Epidermal melanocyte (primary cell): Measurements from ENCODE around the gene PANK1.
"Not testable (repeated sequence)": the region's sequence is repeated elsewhere in the genome, so short reads cannot be mapped to it uniquely, and the experiment has no call there.

ENCODE experiments used
- DNase-seq: peaks from one replicate; pipeline ENCODE4 v3.0.0; 2011; ENCODE audit warnings: low spot score; ENCODE audit not compliant: insufficient read length

Gene PANK1

DNA sequence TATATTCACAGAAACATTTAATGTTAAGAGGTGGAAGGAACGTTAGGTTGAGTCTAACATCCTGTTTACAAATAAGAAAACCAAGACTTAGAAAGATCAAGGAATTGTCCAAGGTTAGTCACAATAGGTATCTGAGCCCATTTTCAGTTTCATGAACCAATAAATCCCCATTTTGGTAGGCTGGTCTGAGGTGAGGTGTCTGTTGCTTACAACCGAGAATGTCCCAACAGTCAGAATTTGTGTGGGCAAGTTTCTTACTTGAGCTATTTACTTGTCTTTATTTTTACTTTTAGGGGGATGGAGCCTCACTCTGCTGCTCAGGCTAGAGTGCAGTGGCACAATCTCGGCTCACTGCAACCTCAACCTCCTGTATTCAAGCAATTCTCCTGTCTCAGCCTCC is 23.6 kb downstream of the PANK1 start:
- no peak for DNase-seq

GRCh38 chr10:89620296-89620695 is 24.7 kb downstream of the PANK1 start:
- not testable (repeated sequence) for DNase-seq

GRCh38 chr10:89615824-89616223 is 29.2 kb downstream of the PANK1 start:
- no peak for DNase-seq

DNA sequence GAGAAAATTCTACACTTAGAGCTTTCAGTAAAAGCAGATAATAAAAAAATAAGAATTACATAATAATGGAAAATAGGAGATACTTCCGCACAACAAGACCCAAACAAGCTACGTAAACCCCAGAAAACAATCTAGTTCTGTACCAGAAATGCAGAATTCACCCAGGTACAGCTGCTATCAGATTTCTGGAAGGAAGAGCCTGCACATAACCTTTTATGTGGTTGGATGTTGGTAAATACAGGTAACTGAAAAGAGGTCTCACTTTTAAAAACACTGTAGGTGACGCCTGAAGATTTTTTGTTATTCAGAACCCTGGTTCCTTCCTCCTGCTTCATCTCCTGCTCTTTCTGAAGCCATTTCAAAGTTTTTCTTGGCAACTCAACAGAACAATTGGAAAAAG is 29.9 kb downstream of the PANK1 start:
- DNase-seq = no peak

DNA sequence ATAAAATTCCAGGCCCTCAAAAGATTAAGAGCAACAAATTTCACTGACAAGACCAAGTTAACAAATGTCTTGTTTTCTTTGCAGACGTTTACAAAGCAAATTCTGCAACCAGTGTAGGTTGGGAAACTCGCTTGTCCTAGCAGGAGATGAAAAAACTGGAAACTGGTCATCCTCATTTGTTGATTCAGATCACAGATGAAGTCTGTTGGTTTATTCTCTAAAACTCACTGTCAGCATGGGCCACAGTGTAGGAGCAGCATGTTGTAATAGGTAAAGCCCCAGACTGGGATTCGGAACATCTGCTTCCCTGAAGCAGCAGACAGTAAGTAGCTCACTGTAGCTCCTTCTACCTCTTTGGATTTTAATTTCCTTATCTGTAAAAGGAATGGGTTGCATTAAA is 31.5 kb downstream of the PANK1 start:
- DNase-seq = no peak

- no peak for DNase-seq
Observed at GRCh38 chr10:89611282-89611681, 33.8 kb downstream of the PANK1 start.

DNA sequence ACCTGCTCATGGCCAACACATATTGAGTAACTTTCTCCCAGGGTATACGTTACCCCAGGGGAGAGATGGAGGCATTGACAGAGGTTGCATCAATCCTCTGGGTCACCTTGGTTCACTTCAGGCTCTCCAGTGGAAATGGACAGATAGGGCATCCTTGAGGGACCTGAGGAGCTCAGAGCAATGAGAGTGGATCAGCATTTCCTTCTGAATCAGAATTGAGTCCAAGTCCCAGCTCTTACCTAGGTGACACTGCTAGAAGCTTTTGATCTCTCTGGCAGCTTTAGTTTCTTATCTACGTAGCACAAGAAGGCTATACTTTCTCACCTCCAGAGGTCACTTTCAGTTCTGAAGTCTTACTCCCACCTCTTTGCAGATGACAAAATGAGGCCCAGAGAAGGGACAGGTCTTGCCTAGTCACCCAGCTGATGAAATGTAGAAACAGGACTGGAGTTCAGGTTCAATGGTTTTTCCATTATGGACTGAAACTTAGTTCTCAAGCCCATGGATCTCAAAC is 35.2 kb downstream of the PANK1 start:
- DNase-seq = no peak

GRCh38 chr10:89604200-89604599 is 40.8 kb downstream of the PANK1 start:
- DNase-seq = no peak

DNA sequence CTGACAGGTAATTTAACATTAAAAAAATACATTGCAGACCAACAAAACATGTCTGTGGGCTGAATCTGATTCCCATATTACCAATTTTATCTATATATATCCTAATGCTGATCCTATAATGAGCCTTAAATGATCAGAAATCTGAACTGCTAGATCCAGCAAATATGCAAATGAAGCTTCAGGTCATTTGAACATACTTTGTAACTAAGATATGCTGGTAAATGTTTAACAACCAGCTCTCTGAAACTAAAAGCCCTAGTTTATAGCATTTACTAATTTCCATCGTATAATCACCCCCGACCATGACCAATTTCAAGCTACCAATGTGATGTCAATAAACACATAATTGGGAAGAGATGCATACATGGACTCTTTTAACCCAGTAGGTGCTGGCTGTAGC is 42.1 kb downstream of the PANK1 start:
- no peak for DNase-seq

GRCh38 chr10:89601728-89602361 is 43.2 kb downstream of the PANK1 start:
- no peak for DNase-seq

GRCh38 chr10:89600041-89600440 is 45.0 kb downstream of the PANK1 start:
- DNase-seq = no peak

DNA sequence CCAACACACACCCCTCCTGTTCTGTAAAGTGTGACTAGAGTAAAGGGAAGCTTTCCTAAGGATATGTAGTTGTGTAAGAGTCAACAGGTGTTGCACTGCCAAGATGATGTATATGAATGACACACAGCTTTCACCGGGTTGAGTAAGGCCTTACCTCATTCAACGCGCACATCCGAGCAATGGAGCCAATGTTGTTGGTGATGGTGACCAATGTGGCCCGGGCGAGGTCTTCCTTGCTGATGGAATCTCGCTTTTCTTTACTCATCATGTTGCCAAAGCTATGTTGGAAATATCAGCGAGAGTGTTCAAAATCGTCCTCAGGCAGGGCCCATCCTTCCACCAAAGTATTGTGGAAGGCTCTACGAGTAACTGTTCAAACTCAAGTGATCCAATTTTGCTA is 52.0 kb downstream of the PANK1 start:
- no peak for DNase-seq

- no peak for DNase-seq
Observed at GRCh38 chr10:89592539-89592938, 52.5 kb downstream of the PANK1 start.

GRCh38 chr10:89591796-89592271 is 53.2 kb downstream of the PANK1 start:
- DNase-seq = no peak

DNA sequence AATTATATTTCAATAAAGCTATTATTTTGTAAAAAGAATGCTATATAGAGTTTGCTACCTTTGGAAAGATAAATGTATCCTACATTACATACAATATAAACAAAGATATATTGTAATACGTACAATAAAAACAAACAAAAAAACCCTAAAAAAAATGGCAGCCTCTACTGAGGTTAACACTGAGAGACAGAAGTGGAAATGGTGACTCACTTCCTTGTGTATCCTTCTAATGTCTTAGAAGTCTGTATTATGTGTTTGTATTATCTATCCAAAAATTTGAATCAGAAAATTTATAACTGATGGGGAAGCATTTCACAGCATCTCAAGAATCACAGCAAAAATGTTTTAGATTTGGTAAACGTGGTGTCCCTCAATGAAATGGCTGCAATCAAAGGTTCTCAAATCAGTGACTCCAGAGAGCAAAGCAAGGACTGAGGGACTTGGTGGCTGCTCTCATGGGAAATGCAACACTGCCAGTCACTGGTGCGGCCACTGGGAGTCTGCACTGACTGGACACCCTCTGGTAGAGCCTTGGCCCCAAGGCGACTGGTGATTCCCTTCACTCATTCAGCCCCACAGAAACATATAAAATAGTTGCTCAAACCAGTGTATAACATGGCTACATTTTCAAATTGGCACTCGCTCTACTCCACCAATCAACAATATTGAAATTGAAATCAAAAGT is 53.8 kb downstream of the PANK1 start:
- DNase-seq = no peak

DNA sequence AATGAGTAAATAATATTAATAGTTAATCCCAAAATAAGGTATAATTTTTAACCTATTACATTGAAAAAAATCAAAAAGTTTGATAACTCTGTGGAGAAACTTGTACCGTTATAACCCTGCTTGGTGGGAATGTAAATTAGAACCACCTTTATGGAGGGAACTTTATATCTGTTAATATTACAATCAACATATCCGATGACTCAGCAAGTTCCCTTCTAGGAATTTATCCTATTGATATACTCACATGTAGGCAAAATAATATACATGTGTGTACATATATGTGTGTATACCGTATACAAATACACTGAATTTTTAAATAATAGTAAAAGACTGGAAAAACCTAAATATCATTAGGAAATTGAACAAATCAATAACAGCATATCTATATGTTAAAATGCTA is 54.7 kb downstream of the PANK1 start:
- no peak for DNase-seq

DNA sequence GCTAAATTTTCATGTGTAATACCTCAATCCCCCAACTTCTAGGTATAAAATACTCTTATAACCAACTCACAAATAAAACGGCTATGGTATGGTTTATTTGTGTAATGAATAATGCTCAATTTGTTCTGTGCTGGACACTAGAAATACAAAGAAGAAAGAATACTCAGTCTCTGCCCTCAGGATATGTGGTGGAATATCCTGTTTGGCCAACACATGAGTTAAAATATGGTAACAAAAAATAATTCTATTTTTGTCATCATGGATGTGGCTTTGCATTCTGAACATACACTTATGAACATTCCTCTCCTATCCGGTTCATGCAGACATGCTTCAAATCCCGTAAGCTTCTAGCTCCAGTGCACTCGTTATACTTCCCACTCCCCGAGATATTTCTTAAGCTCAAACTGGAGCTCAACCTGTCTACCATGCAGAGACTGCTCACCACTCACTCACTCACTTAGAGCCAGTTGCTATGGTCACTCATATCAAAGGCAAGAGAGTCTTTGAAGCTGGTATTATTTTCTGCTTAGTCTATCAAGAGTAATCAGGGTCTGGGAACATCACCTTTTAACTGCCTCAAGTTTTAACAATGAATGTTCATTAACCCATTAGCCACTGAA is 55.8 kb downstream of the PANK1 start:
- no peak for DNase-seq

DNA sequence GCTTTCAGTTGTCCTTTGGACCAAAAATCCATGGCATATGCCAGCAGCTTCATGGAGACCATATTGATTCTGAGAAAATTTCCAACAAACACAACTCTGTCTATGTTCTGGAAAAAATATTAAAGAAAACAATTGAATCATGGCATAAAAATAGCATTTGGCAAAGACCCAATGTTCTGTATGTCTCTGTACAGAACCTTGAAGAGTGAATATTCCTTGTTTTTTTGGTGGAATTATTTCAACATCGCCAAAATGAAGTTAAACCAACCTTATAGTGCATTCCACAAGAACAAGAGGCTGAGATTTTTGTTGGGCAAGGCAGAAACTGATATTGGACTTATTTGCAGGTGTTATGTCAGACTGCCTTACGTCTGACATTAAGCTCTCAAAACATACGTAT is 56.4 kb downstream of the PANK1 start:
- no peak for DNase-seq

DNA sequence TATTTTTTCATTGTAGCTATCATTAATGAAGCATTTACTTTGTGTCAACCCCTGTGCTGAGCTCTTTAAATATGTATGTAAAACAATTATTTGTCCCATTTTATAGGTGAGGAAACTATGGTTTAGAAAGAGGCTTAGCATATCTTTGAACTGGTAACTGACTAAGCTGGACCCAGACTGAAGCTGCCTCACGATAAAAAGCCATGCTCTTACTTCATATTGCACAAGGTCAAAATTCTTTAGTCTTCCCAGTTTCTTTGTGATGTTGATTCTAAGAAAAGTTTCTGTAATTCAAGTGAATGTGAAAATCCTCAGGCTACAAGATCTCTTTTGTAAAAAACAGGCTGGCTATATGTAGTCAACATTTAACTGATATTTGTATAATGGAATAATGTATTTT is 63.0 kb downstream of the PANK1 start:
- no peak for DNase-seq

GRCh38 chr10:89580243-89580642 is 64.8 kb downstream of the PANK1 start:
- no peak for DNase-seq

GRCh38 chr10:89576696-89577095 is 68.3 kb downstream of the PANK1 start:
- DNase-seq = no peak

GRCh38 chr10:89576022-89576421 is 69.0 kb downstream of the PANK1 start:
- no peak for DNase-seq

- no peak for DNase-seq
Observed at GRCh38 chr10:89575031-89575430, 70.0 kb downstream of the PANK1 start.
